ENCODE results near the gene BROX.
"Not testable (repeated sequence)": the region's sequence is repeated elsewhere in the genome, so short reads cannot be mapped to it uniquely, and the experiment has no call there.

BROX gene

DNA sequence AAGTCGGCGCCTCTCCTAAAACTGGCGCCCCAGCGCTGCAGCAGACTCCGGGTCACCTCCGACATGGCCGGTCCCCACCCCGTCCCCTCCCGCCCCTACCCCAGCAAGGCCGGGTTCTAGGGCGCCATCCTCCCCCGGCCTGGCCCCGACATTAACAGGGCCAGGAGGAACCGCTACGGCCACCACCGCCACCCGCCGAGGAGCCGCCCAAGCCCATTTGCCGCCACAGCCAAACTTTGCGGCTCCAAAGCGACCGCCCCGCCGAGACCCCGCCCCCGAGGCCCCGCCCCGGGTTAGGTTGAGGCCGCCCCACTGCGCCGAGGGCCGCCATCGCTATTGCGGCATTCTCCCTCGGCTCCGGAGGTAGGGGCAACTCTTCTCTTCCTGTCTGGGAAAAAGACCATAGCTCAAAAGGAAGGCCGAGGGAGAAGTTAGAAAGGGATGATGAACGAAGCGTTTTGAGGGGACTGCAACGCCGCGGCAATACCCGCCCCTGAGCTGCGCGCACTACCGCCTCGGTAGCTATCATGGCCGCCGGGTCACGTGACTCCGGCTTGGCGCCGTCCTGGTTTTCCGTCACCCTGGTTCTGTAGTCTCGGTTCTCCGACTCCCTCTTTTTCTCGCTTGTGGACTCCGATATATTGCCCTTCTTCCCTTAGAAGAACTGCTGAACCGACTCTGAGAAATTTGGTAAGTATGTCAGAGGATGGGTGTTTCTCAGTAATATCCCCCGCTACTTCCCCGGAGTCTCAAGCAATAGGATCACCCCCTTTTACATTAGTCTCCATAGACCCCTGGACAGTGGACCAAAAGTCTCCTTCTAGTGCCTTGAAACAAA, at the start of gene BROX, which contains the start of gene AIDA:
BROX (plus strand) TSS at position 312 of the 838 bp plus-strand sequence. CDS start 3,136 bp downstream, outside the sequence.
AIDA (minus strand) TSS at position 239 of the 838 bp plus-strand sequence; CDS start at position 65, 174 bp downstream.
- H3K9me3 Mint-ChIP-seq, result no peaks in the 10 kb centered on the region
- peak; percentile 95 for DNase-seq
- peaks cover 54% of the 10 kb centered on the region for H3K4me1 Mint-ChIP-seq
- CTCF ChIA-PET, result interaction anchor here (0.7 to 1.5 kb wide), 3 partner anchors 58 to 247 kb away, joined by 3 to 4 read pairs (median 3); no protein-coding TSS in a partner anchor
- H3K27me3 Mint-ChIP-seq, result no peaks in the 10 kb centered on the region
- H3K36me3 Mint-ChIP-seq, result peaks cover 52% of the 10 kb centered on the region
- peak within 1 kb of the TSS; percentile 99 for H3K27ac Mint-ChIP-seq
- H3K4me3 Mint-ChIP-seq, result peak within 1 kb of the TSS; percentile 97

DNA sequence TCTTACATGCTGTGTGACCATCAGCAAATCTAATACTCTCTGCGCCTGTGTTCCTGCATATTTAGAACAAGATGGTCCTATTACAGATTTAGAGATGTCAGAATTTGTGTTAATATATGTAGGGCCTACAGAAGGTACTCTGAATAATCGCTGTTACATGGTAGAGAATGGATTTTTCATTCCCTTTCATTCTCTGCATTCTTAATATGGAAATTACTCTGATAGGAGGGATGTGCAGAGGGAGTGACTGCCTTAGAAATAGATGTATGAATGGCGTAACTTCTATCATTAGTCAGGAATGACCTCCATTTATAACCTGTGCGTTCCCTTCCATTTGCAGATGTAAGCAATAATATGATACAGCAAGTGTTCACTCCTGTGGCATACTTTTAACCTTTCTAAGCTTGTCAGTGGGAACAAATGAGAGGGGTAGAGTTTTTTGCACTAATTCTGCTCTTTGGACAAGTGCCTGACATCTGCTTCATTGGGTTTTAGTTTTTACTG, 48.9 kb upstream of the BROX start:
- H3K9me3 Mint-ChIP-seq, result no peaks in the 10 kb centered on the region
- H3K4me3 Mint-ChIP-seq, result no peak overlapping the region
- H3K36me3 Mint-ChIP-seq, result peaks cover 59% of the 10 kb centered on the region
- no peak overlapping the region for H3K27ac Mint-ChIP-seq
- H3K4me1 Mint-ChIP-seq, result peaks cover 11% of the 10 kb centered on the region
- DNase-seq, result no peak
- no peaks in the 10 kb centered on the region for H3K27me3 Mint-ChIP-seq
- CTCF ChIA-PET, result no interaction called here

GRCh38 chr1:222665964-222666363, 46.4 kb upstream of the BROX start:
- Mint-ChIP-seq H3K27ac (no peak overlapping the region), H3K9me3 (no peaks in the 10 kb centered on the region), H3K4me3 (no peak overlapping the region), H3K27me3 (no peaks in the 10 kb centered on the region), H3K36me3 (peaks cover 54% of the 10 kb centered on the region), H3K4me1 (peaks cover 22% of the 10 kb centered on the region)
- CTCF ChIA-PET, result interaction anchor here (0.6 kb wide), 1 partner anchor 210 kb away, joined by 3 read pairs; no protein-coding TSS in a partner anchor
- no peak for DNase-seq

DNA sequence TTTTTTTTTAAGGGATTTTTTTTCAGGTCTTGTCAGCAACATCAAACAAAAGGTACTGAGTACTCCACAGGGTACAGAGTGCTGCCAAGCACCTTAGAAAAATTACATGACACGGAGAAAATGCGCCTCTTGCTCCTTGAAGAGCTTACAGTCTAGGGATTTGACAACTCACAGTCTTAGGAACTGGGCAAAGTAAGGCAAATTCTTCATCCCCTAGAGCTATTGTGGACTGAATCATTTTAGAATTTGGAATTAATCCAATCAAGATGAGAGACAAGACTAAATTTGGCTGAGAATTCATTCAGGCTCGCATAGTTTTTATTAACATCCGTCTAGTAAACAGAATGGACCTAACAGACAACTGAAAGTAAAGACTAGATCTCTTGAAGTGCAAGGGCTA, 44.2 kb upstream of the BROX start:
- DNase-seq, H3K27ac Mint-ChIP-seq, H3K27me3 Mint-ChIP-seq, H3K9me3 Mint-ChIP-seq, H3K4me3 Mint-ChIP-seq, CTCF ChIA-PET: not testable (repeated sequence)
- peaks cover 51% of the 10 kb centered on the region for H3K36me3 Mint-ChIP-seq
- peaks cover 24% of the 10 kb centered on the region for H3K4me1 Mint-ChIP-seq

- H3K9me3 Mint-ChIP-seq, DNase-seq, CTCF ChIA-PET: not testable (repeated sequence)
Measured at GRCh38 chr1:222669107-222669506, 43.3 kb upstream of the BROX start.

DNA sequence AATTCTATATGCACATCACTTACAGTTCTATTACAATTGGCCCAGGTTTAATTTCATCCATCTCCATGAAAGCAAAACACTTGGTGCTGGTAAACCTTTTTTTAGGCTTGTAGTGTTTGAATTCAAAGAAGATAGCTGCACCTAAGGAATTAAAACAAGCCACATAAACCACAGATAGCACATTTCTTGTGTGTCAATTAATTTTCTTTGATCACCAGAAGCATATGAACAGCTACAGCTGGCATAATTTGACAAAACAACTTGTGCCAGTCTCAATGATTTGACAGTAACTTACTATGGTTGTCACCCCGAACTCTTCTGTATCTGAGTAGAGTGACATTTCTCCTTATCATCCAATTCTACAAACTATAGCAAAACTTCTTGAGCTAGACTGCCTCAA, 42.3 kb upstream of the BROX start:
- no peaks in the 10 kb centered on the region for H3K9me3 Mint-ChIP-seq
- no peak for DNase-seq
- H3K4me3 Mint-ChIP-seq, result no peak overlapping the region
- CTCF ChIA-PET, result no interaction called here
- no peaks in the 10 kb centered on the region for H3K27me3 Mint-ChIP-seq
- H3K36me3 Mint-ChIP-seq, result peaks cover 63% of the 10 kb centered on the region
- H3K27ac Mint-ChIP-seq, result peak overlapping the region; percentile 69
- H3K4me1 Mint-ChIP-seq, result peaks cover 24% of the 10 kb centered on the region

More at GRCh38 chr1:222669107-222669506, 43.3 kb upstream of the BROX start:
- Mint-ChIP-seq H3K36me3 (peaks cover 57% of the 10 kb centered on the region), H3K4me1 (peaks cover 24% of the 10 kb centered on the region)
- H3K27me3 Mint-ChIP-seq, H3K27ac Mint-ChIP-seq, H3K4me3 Mint-ChIP-seq: not testable (repeated sequence)

- Mint-ChIP-seq H3K9me3 (no peaks in the 10 kb centered on the region), H3K36me3 (peaks cover 19% of the 10 kb centered on the region), H3K4me3 (no peak overlapping the region), H3K27ac (no peak overlapping the region), H3K27me3 (no peaks in the 10 kb centered on the region), H3K4me1 (no peaks in the 10 kb centered on the region)
- no peak for DNase-seq
- CTCF ChIA-PET, result no interaction called here
Measured at GRCh38 chr1:222680080-222680479, 32.3 kb upstream of the BROX start.

DNA sequence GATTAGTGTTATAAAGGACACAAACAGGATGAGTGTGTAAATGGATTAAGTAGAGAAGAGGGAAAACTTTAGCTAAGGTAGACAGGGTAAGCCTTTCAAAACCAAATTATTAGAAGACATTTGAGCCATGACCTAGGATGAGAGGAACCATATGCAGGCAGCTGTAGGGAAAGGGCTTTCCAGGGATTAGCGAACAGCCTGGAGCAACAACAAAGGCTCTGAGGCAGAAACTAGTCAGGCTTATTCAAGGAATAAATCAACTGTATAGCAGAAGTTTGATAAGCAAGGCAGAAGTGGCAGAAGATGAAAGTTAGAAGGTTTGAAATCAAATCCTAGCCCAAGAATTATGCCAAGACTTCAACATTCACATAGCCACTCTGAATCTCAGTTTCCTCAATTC, 21.3 kb upstream of the BROX start:
- Mint-ChIP-seq H3K27me3 (no peaks in the 10 kb centered on the region), H3K27ac (no peak overlapping the region), H3K4me3 (no peak overlapping the region), H3K36me3 (peaks cover 28% of the 10 kb centered on the region), H3K4me1 (no peaks in the 10 kb centered on the region), H3K9me3 (no peaks in the 10 kb centered on the region)
- CTCF ChIA-PET, result no interaction called here
- no peak for DNase-seq

DNA sequence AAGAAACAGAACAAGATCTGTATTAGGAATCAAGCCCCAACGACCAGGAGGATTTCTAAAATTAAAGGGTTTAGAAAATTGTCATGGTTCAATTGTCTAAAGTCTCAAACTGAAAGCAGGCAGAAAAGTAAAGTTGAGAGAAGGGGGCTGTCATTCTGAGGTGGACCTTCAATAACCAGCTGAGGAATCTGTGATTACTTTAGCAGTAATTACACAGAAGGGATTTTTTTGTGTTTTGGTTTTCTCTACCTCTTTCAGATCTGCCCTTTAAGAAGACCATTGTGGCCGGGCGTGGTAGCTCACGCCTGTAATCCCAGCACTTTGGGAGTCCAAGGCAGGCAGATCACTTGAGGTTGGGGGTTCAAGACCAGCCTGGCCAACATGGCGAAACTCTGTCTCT, 17.4 kb upstream of the BROX start:
- no peak overlapping the region for H3K27ac Mint-ChIP-seq

GRCh38 chr1:222696741-222697140, 15.6 kb upstream of the BROX start:
- H3K9me3 Mint-ChIP-seq, result no peaks in the 10 kb centered on the region
- no peaks in the 10 kb centered on the region for H3K27me3 Mint-ChIP-seq
- H3K27ac Mint-ChIP-seq, result no peak overlapping the region
- no peaks in the 10 kb centered on the region for H3K4me1 Mint-ChIP-seq
- DNase-seq, result no peak
- CTCF ChIA-PET, result no interaction called here
- H3K4me3 Mint-ChIP-seq, result no peak overlapping the region
- peaks cover 27% of the 10 kb centered on the region for H3K36me3 Mint-ChIP-seq

More for the DNA sequence above, 17.4 kb upstream of the BROX start:
- H3K4me3 Mint-ChIP-seq, result no peak overlapping the region
- no peak for DNase-seq
- CTCF ChIA-PET, result interaction anchor here (1.0 kb wide), 1 partner anchor 45 kb away, joined by 3 read pairs; no protein-coding TSS in a partner anchor
- no peaks in the 10 kb centered on the region for H3K27me3 Mint-ChIP-seq
- H3K4me1 Mint-ChIP-seq, result no peaks in the 10 kb centered on the region
- H3K9me3 Mint-ChIP-seq, result no peaks in the 10 kb centered on the region
- peaks cover 24% of the 10 kb centered on the region for H3K36me3 Mint-ChIP-seq

DNA sequence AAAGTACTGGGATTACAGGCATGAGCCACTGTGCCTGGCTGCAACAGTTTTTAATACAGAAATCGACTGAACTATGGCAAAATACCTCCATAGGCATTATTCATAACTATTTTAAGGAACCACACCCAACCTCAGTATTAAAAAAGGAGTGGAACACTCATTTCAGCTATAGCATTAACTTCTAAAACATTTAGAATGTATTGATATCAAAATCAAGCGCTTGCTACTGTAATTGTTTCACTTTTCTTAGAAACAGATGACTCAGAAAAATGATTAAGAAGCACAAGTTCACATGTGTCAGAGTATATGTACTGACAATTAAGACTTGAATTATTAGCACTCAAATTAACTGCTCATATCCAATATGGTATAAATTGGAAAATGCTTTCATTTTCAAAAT, 15.2 kb upstream of the BROX start:
- CTCF ChIA-PET, result no interaction called here
- Mint-ChIP-seq H3K27ac (no peak overlapping the region), H3K4me3 (no peak overlapping the region), H3K4me1 (no peaks in the 10 kb centered on the region), H3K27me3 (no peaks in the 10 kb centered on the region), H3K36me3 (peaks cover 28% of the 10 kb centered on the region), H3K9me3 (no peaks in the 10 kb centered on the region)
- no peak for DNase-seq

DNA sequence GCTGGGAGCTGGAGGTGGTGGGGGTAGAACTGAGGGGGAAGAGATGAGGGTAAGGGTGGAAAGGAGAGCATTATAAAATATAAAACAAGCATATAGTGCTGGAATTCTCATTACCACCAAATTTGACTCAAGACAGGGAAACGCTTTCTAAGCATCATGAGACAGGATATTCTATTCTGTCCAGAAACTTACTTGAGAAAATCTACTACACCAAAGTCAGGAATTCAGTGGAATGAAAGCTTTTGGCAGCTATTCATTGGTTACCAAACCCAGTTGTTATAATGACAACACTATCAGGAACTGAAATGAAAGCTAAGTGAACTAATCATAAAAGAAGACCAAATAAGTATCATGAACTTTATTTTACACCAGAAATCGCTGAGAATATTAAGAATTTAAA, 14.5 kb upstream of the BROX start:
- Mint-ChIP-seq H3K36me3 (peaks cover 30% of the 10 kb centered on the region), H3K4me1 (peaks cover 3% of the 10 kb centered on the region), H3K27ac (no peak overlapping the region)

DNA sequence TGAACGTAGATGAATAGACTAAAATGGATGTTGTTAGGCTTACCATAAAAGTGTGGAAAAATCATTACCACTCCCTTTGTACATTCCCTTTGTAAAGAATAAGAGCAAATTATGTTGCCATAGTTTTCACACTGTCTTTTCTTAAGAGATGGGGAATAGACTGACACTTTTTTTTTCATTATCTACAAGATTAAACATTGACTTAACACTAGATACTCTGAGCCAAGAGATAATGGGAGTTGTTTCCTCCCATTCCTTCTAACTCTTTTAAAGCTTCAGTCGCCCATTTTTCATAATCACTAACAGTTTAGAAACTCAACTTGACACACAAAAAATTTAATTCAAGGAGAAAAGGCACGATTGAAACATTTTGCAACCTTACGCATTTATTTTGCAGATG, 10.2 kb upstream of the BROX start:
- CTCF ChIA-PET, result no interaction called here
- Mint-ChIP-seq H3K4me3 (no peak overlapping the region), H3K36me3 (peaks cover 50% of the 10 kb centered on the region), H3K27me3 (no peaks in the 10 kb centered on the region), H3K27ac (no peak overlapping the region), H3K9me3 (no peaks in the 10 kb centered on the region), H3K4me1 (peaks cover 25% of the 10 kb centered on the region)
- no peak for DNase-seq

More for the DNA sequence above, 14.5 kb upstream of the BROX start:
- no peaks in the 10 kb centered on the region for H3K9me3 Mint-ChIP-seq
- H3K4me3 Mint-ChIP-seq, result no peak overlapping the region
- CTCF ChIA-PET, result interaction anchor here (0.6 kb wide), 1 partner anchor 75 kb away, joined by 3 read pairs; no protein-coding TSS in a partner anchor
- no peak for DNase-seq
- H3K27me3 Mint-ChIP-seq, result no peaks in the 10 kb centered on the region

DNA sequence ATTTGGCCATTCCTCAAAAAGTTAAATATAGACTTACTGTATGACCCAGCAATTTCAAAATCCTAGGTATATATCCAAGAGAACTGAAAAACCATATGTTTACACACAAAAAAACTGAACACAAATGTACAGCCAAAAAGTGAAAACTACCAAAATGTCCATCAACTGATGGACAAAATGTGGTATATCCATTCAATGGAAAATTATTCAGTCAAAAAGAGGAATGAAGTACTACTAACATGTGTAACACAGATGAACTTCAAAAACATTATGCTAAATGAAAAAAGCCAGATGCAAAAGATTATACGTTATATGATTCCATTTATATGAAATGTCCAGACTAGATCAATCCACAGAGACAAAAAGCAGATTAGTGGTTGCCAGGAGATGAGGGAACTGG, 8.1 kb upstream of the BROX start:
- peaks cover 41% of the 10 kb centered on the region for H3K4me1 Mint-ChIP-seq
- no peak for DNase-seq
- CTCF ChIA-PET, result no interaction called here
- H3K36me3 Mint-ChIP-seq, result peaks cover 60% of the 10 kb centered on the region
- H3K27me3 Mint-ChIP-seq, result no peaks in the 10 kb centered on the region
- no peaks in the 10 kb centered on the region for H3K9me3 Mint-ChIP-seq
- H3K4me3 Mint-ChIP-seq, result no peak overlapping the region
- no peak overlapping the region for H3K27ac Mint-ChIP-seq

GRCh38 chr1:222706815-222707214, 5.5 kb upstream of the BROX start:
- CTCF ChIA-PET, result no interaction called here
- Mint-ChIP-seq H3K4me1 (peaks cover 60% of the 10 kb centered on the region), H3K27ac (no peak overlapping the region), H3K9me3 (no peaks in the 10 kb centered on the region), H3K27me3 (no peaks in the 10 kb centered on the region), H3K36me3 (peaks cover 69% of the 10 kb centered on the region), H3K4me3 (no peak overlapping the region)
- no peak for DNase-seq
